HUES48 (cell line): ENCODE data around the gene TP73.

Experiments
- H3K27ac ChIP-seq: one replicate; pipeline ENCODE4 v1.7.0; 2013; ENCODE audit warnings: low read depth, low read length, inconsistent platforms
- H3K27me3 ChIP-seq: 2 replicates; pipeline ENCODE4 v1.6.1; 2013; ENCODE audit warnings: mild to moderate bottlenecking, low read length; ENCODE audit not compliant: control insufficient read depth, insufficient read depth
- H3K36me3 ChIP-seq: 2 replicates; pipeline ENCODE4 v1.6.1; 2013; ENCODE audit warnings: low read length; ENCODE audit not compliant: control insufficient read depth, insufficient read depth
- H3K4me1 ChIP-seq: 2 replicates; pipeline ENCODE4 v1.6.1; 2013; ENCODE audit warnings: mild to moderate bottlenecking, low read length; ENCODE audit not compliant: control insufficient read depth, insufficient read depth
- H3K4me3 ChIP-seq: 2 replicates; pipeline ENCODE4 v1.5.1; 2013; ENCODE audit warnings: mild to moderate bottlenecking, low read depth, low read length
- H3K9ac ChIP-seq: 2 replicates; pipeline ENCODE4 v1.6.1; 2013; ENCODE audit warnings: mild to moderate bottlenecking, low read depth, low read length, moderate library complexity
- H3K9me3 ChIP-seq: 2 replicates; pipeline ENCODE4 v1.6.1; 2013; ENCODE audit warnings: low read length; ENCODE audit not compliant: control insufficient read depth, insufficient read depth

Gene TP73

GRCh38 chr1:3695326-3696217 is 43.3 kb downstream of the TP73 start:
- no peak overlapping the region for H3K4me3 ChIP-seq
- H3K36me3 ChIP-seq, result no peaks in the 10 kb centered on the region
- no peaks in the 10 kb centered on the region for H3K4me1 ChIP-seq
- H3K27ac ChIP-seq, result no peak overlapping the region
- H3K27me3 ChIP-seq, result peaks cover 20% of the 10 kb centered on the region; the same call in 1 of the 2 replicates
- no peaks in the 10 kb centered on the region for H3K9me3 ChIP-seq
- no peak overlapping the region for H3K9ac ChIP-seq

GRCh38 chr1:3696689-3697088 is 44.4 kb downstream of the TP73 start:
- peaks cover 20% of the 10 kb centered on the region; the same call in 1 of the 2 replicates for H3K27me3 ChIP-seq
- no peaks in the 10 kb centered on the region for H3K36me3 ChIP-seq
- no peak overlapping the region for H3K9ac ChIP-seq
- no peaks in the 10 kb centered on the region for H3K4me1 ChIP-seq
- no peaks in the 10 kb centered on the region for H3K9me3 ChIP-seq
- no peak overlapping the region for H3K4me3 ChIP-seq
- H3K27ac ChIP-seq, result no peak overlapping the region

GRCh38 chr1:3697104-3697503 is 44.8 kb downstream of the TP73 start:
- Histone ChIP-seq H3K36me3 (no peaks in the 10 kb centered on the region), H3K27ac (no peak overlapping the region), H3K27me3 (peaks cover 18% of the 10 kb centered on the region; the same call in 1 of the 2 replicates), H3K9me3 (no peaks in the 10 kb centered on the region), H3K9ac (no peak overlapping the region), H3K4me3 (no peak overlapping the region), H3K4me1 (no peaks in the 10 kb centered on the region)

GRCh38 chr1:3697810-3698209 is 45.5 kb downstream of the TP73 start:
- no peak overlapping the region for H3K4me3 ChIP-seq
- no peaks in the 10 kb centered on the region for H3K36me3 ChIP-seq
- no peak overlapping the region for H3K9ac ChIP-seq
- H3K27ac ChIP-seq, result no peak overlapping the region
- peaks cover 15% of the 10 kb centered on the region; the same call in 1 of the 2 replicates for H3K27me3 ChIP-seq
- H3K9me3 ChIP-seq, result no peaks in the 10 kb centered on the region
- H3K4me1 ChIP-seq, result no peaks in the 10 kb centered on the region

GRCh38 chr1:3698660-3699408 is 46.5 kb downstream of the TP73 start:
- Histone ChIP-seq H3K9me3 (no peaks in the 10 kb centered on the region), H3K9ac (no peak overlapping the region), H3K4me1 (no peaks in the 10 kb centered on the region), H3K27me3 (peaks cover 15% of the 10 kb centered on the region; the same call in 1 of the 2 replicates), H3K36me3 (no peaks in the 10 kb centered on the region), H3K4me3 (no peak overlapping the region), H3K27ac (no peak overlapping the region)

GRCh38 chr1:3699596-3699995 is 47.3 kb downstream of the TP73 start:
- H3K27me3 ChIP-seq, result peaks cover 15% of the 10 kb centered on the region; the same call in 1 of the 2 replicates
- no peaks in the 10 kb centered on the region for H3K9me3 ChIP-seq
- no peak overlapping the region for H3K4me3 ChIP-seq
- no peaks in the 10 kb centered on the region for H3K4me1 ChIP-seq
- H3K9ac ChIP-seq, result no peak overlapping the region
- no peaks in the 10 kb centered on the region for H3K36me3 ChIP-seq
- no peak overlapping the region for H3K27ac ChIP-seq

GRCh38 chr1:3700631-3701030 is 48.3 kb downstream of the TP73 start:
- H3K9ac ChIP-seq, result no peak overlapping the region
- H3K27ac ChIP-seq, result no peak overlapping the region
- no peaks in the 10 kb centered on the region for H3K4me1 ChIP-seq
- H3K36me3 ChIP-seq, result no peaks in the 10 kb centered on the region
- H3K9me3 ChIP-seq, result no peaks in the 10 kb centered on the region
- H3K4me3 ChIP-seq, result no peak overlapping the region
- peaks cover 8% of the 10 kb centered on the region; the same call in 1 of the 2 replicates for H3K27me3 ChIP-seq

- Histone ChIP-seq H3K4me3 (no peak overlapping the region), H3K9me3 (no peaks in the 10 kb centered on the region), H3K9ac (no peak overlapping the region), H3K4me1 (peaks cover 2% of the 10 kb centered on the region; the same call in 1 of the 2 replicates), H3K36me3 (no peaks in the 10 kb centered on the region), H3K27ac (no peak overlapping the region), H3K27me3 (peaks cover 8% of the 10 kb centered on the region; the same call in 1 of the 2 replicates)
Observed at GRCh38 chr1:3702528-3702927, 50.2 kb downstream of the TP73 start.

- H3K4me3 ChIP-seq, result no peak overlapping the region
- peaks cover 8% of the 10 kb centered on the region; the same call in 1 of the 2 replicates for H3K4me1 ChIP-seq
- H3K9me3 ChIP-seq, result no peaks in the 10 kb centered on the region
- no peak overlapping the region for H3K9ac ChIP-seq
- peaks cover 6% of the 10 kb centered on the region; the same call in 1 of the 2 replicates for H3K27me3 ChIP-seq
- no peaks in the 10 kb centered on the region for H3K36me3 ChIP-seq
- no peak overlapping the region for H3K27ac ChIP-seq
Observed at GRCh38 chr1:3702990-3703728, 50.8 kb downstream of the TP73 start.

GRCh38 chr1:3703786-3704371 is 51.6 kb downstream of the TP73 start:
- H3K4me1 ChIP-seq, result peaks cover 11% of the 10 kb centered on the region; the same call in 1 of the 2 replicates
- no peak overlapping the region for H3K9ac ChIP-seq
- peaks cover 2% of the 10 kb centered on the region; the same call in 1 of the 2 replicates for H3K27me3 ChIP-seq
- H3K4me3 ChIP-seq, result no peak overlapping the region
- no peaks in the 10 kb centered on the region for H3K9me3 ChIP-seq
- no peak overlapping the region for H3K27ac ChIP-seq
- no peaks in the 10 kb centered on the region for H3K36me3 ChIP-seq
